Measurements from ENCODE around the gene MYO1B.

DNA sequence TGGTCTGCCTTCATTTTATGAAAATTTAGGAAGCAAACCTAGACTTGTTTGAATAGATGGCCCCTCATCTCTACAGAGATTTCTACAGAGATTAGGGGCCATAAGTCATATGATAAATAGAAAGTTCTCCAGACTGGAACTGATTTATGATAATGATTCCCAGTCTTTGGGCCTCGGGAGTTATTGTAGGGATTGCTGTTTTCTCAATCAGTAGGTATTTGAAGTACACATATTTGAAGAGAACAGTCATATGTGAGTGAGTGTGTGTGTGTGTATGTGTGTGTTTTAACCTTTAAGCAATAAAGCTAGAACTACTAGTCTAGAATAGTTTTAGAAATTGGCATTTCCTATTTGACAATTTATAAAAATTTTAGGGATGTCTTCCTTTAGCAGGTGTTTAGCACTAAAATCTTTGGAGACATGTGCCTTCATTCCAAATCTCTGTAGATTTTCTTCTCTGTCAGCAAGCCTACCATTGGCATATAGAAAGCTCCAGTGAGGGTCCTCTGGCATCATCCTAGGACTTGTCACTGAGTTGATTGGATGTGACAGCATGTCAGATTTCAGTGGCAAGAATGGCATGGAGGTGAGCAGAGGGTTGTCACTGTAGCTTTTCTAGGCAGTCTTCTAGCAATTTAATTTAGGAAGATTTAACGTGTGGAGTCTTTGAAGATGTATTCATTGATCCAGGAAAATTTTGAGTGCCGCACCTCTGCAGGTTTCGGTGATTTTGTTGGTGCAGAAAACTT lies 71.2 kb downstream of the MYO1B start:
- TF ChIP-seq, protein P1, sequence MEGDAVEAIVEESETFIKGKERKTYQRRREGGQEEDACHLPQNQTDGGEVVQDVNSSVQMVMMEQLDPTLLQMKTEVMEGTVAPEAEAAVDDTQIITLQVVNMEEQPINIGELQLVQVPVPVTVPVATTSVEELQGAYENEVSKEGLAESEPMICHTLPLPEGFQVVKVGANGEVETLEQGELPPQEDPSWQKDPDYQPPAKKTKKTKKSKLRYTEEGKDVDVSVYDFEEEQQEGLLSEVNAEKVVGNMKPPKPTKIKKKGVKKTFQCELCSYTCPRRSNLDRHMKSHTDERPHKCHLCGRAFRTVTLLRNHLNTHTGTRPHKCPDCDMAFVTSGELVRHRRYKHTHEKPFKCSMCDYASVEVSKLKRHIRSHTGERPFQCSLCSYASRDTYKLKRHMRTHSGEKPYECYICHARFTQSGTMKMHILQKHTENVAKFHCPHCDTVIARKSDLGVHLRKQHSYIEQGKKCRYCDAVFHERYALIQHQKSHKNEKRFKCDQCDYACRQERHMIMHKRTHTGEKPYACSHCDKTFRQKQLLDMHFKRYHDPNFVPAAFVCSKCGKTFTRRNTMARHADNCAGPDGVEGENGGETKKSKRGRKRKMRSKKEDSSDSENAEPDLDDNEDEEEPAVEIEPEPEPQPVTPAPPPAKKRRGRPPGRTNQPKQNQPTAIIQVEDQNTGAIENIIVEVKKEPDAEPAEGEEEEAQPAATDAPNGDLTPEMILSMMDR (conservative IDR thresholded peaks at IDR 0.05), result no peak
- no peak for TF ChIP-seq ZFX (IDR thresholded peaks at IDR 0.05)
